HEK293 (cell line): Measurements from ENCODE around the gene METTL8.
A peak's percentile ranks its signal among the peaks of the same experiment; 100 is the strongest.

Experiments
- CTCF ChIA-PET: fragments of 350-600 bp; formaldehyde crosslinking; extraction: SDS; loops from one replicate; lab custom pipeline; 2021; ENCODE audit warnings: antibody characterized with exemption; lab: Yijun Ruan, JAX
- POLR2A ChIA-PET: fragments of 300-600 bp; formaldehyde crosslinking; extraction: SDS; loops from one replicate; lab custom pipeline; 2020; ENCODE audit warnings: antibody characterized with exemption, inconsistent platforms; lab: Yijun Ruan, JAX
- H3K27ac ChIP-seq: fragments of 200-500 bp; sonication (Bioruptor generic); 2 replicates; pipeline ENCODE4 v1.5.1; 2014; ENCODE audit warnings: low read depth, low read length, control low read depth, inconsistent platforms; ENCODE audit errors: extremely low read depth
- H3K36me3 ChIP-seq, 2 experiments: fragments of 200-500 bp in 1 of 2; sonication (Bioruptor generic) in 1 of 2; 1 replicate in 1 of 2; 2 replicates in 1 of 2; pipeline ENCODE4 v1.5.1; 2014 to 2017; ENCODE audit warnings: inconsistent platforms in 2 of 2, low read length in 2 of 2; ENCODE audit not compliant: control insufficient read depth in 2 of 2, insufficient read depth in 1 of 2
- H3K4me1 ChIP-seq: fragments of 200-500 bp; sonication (Bioruptor generic); 2 replicates; pipeline ENCODE4 v1.5.1; 2014; ENCODE audit warnings: mild to moderate bottlenecking, low read length, inconsistent platforms; ENCODE audit not compliant: control insufficient read depth, insufficient read depth
- H3K4me3 ChIP-seq: 2 replicates; pipeline ENCODE4 v1.5.1; 2011; ENCODE audit warnings: low read depth, mild to moderate bottlenecking, control low read depth, low read length, moderate library complexity
- H3K9me3 ChIP-seq: fragments of 200-500 bp; sonication (Bioruptor generic); 2 replicates; pipeline ENCODE4 v1.5.1; 2014; ENCODE audit warnings: low read depth, low read length, inconsistent platforms; ENCODE audit not compliant: control insufficient read depth, insufficient read depth
- CTCF ChIP-seq: fragments of 450-650 bp; formaldehyde crosslinking; IDR thresholded peaks from 2 replicates; pipeline ENCODE4 v1.5.1; 2016; ENCODE audit warnings: missing biosample characterization, missing genetic modification characterization
- GLIS1 ChIP-seq: fragments of 450-650 bp; formaldehyde crosslinking; IDR thresholded peaks from 2 replicates; pipeline ENCODE4 v1.5.1; 2016; ENCODE audit warnings: missing biosample characterization, missing genetic modification characterization
- KLF1 ChIP-seq: fragments of 450-650 bp; formaldehyde crosslinking; IDR thresholded peaks from 2 replicates; pipeline ENCODE4 v1.5.1; 2016; ENCODE audit warnings: missing biosample characterization, missing genetic modification characterization
- KLF7 ChIP-seq: fragments of 450-650 bp; formaldehyde crosslinking; IDR thresholded peaks from 2 replicates; pipeline ENCODE4 v1.5.1; 2016; ENCODE audit warnings: missing biosample characterization, missing genetic modification characterization, borderline replicate concordance
- MZF1 ChIP-seq: fragments of 450-650 bp; formaldehyde crosslinking; IDR thresholded peaks from 2 replicates; pipeline ENCODE4 v1.5.1; 2017; ENCODE audit warnings: missing biosample characterization, missing genetic modification characterization, borderline replicate concordance
- PRDM1 ChIP-seq: fragments of 450-650 bp; formaldehyde crosslinking; IDR thresholded peaks from 2 replicates; pipeline ENCODE4; 2016; ENCODE audit warnings: missing biosample characterization, missing genetic modification characterization
- PRDM10 ChIP-seq: fragments of 450-650 bp; formaldehyde crosslinking; IDR thresholded peaks from 2 replicates; pipeline ENCODE4 v1.5.1; 2016; ENCODE audit warnings: missing biosample characterization, missing genetic modification characterization
- SP7 ChIP-seq: fragments of 450-650 bp; formaldehyde crosslinking; IDR thresholded peaks from 2 replicates; pipeline ENCODE4 v1.5.1; 2016; ENCODE audit warnings: missing biosample characterization, missing genetic modification characterization
- TRIM28 ChIP-seq: IDR thresholded peaks from 2 replicates; pipeline ENCODE4 v1.6.1; 2011; ENCODE audit warnings: low read length, control low read depth, borderline replicate concordance
- TSHZ1 ChIP-seq: fragments of 450-650 bp; formaldehyde crosslinking; IDR thresholded peaks from 2 replicates; pipeline ENCODE4 v1.5.1; 2016; ENCODE audit warnings: missing biosample characterization, missing genetic modification characterization, borderline replicate concordance
- ZBTB10 ChIP-seq: fragments of 450-650 bp; formaldehyde crosslinking; IDR thresholded peaks from 2 replicates; pipeline ENCODE4 v1.5.1; 2016; ENCODE audit warnings: missing biosample characterization, missing genetic modification characterization
- ZBTB20 ChIP-seq: fragments of 450-650 bp; formaldehyde crosslinking; IDR thresholded peaks from 2 replicates; pipeline ENCODE4 v1.5.1; 2016; ENCODE audit warnings: missing biosample characterization, missing genetic modification characterization
- ZBTB48 ChIP-seq: fragments of 450-650 bp; formaldehyde crosslinking; IDR thresholded peaks from 2 replicates; pipeline ENCODE4 v1.5.1; 2016; ENCODE audit warnings: missing biosample characterization, missing genetic modification characterization
- ZIC2 ChIP-seq: fragments of 450-650 bp; formaldehyde crosslinking; IDR thresholded peaks from 2 replicates; pipeline ENCODE4 v1.5.1; 2016; ENCODE audit warnings: missing biosample characterization, missing genetic modification characterization
- ZNF10 ChIP-seq: fragments of 450-650 bp; formaldehyde crosslinking; IDR thresholded peaks from 2 replicates; pipeline ENCODE4 v1.5.1; 2017; ENCODE audit warnings: missing biosample characterization, missing genetic modification characterization
- ZNF146 ChIP-seq: fragments of 450-650 bp; formaldehyde crosslinking; IDR thresholded peaks from 2 replicates; pipeline ENCODE4 v1.5.1; 2016; ENCODE audit warnings: missing biosample characterization, missing genetic modification characterization
- ZNF223 ChIP-seq: fragments of 450-650 bp; formaldehyde crosslinking; IDR thresholded peaks from 2 replicates; pipeline ENCODE4 v1.5.1; 2016; ENCODE audit warnings: missing biosample characterization, missing genetic modification characterization
- ZNF335 ChIP-seq: fragments of 450-650 bp; formaldehyde crosslinking; conservative IDR thresholded peaks from 2 replicates; pipeline ENCODE4 v1.5.1; 2016; ENCODE audit warnings: missing biosample characterization, missing genetic modification characterization
- ZNF362 ChIP-seq: fragments of 450-650 bp; formaldehyde crosslinking; IDR thresholded peaks from 2 replicates; pipeline ENCODE4 v1.5.1; 2016; ENCODE audit warnings: missing biosample characterization, missing genetic modification characterization
- ZNF366 ChIP-seq: fragments of 450-650 bp; formaldehyde crosslinking; conservative IDR thresholded peaks from 2 replicates; pipeline ENCODE4 v1.5.1; 2016; ENCODE audit warnings: missing biosample characterization, missing genetic modification characterization
- ZNF398 ChIP-seq: fragments of 450-650 bp; formaldehyde crosslinking; IDR thresholded peaks from 2 replicates; pipeline ENCODE4 v1.5.1; 2017; ENCODE audit warnings: missing biosample characterization, missing genetic modification characterization
- ZNF664 ChIP-seq: fragments of 450-650 bp; formaldehyde crosslinking; IDR thresholded peaks from 2 replicates; pipeline ENCODE4 v1.5.1; 2016; ENCODE audit warnings: missing biosample characterization, missing genetic modification characterization

Gene METTL8

GRCh38 chr2:171433763-171434012, at the start of gene METTL8:
Gene METTL8, minus strand, starts transcription at chr2:171433990. Its CDS starts 41,805 bp downstream, at chr2:171392185.
- peak within 1 kb of the TSS; percentile 93 for H3K27ac ChIP-seq
- TF ChIP-seq ZBTB10 (tag by site-specific recombination) (0 out of 2 replicates have a peak, but pooled peaks have one; percentile 64), PRDM1 (tag by site-specific recombination) (peak; percentile 64), KLF1 (tag by site-specific recombination) (0 out of 2 replicates have a peak, but pooled peaks have one; percentile 27), ZNF398 (peak; percentile 68), ZNF366 (tag by site-specific recombination) (peak; percentile 67), ZBTB20 (peak; percentile 95; the same call in 1 of the 2 replicates), CTCF (tag by site-specific recombination) (peak; percentile 100), SP7 (tag by site-specific recombination) (0 out of 2 replicates have a peak, but pooled peaks have one; percentile 20), KLF7 (no peak), ZBTB48 (tag by site-specific recombination) (peak; percentile 98), PRDM10 (tag by site-specific recombination) (peak; percentile 85), MZF1 (tag by site-specific recombination) (peak; percentile 79; the same call in 1 of the 2 replicates), ZNF146 (no peak), ZNF335 (tag by site-specific recombination) (peak; percentile 52; the same call in 1 of the 2 replicates), ZNF362 (tag by site-specific recombination) (no peak), TRIM28 (0 out of 2 replicates have a peak, but pooled peaks have one; percentile 15), ZNF10 (tag by site-specific recombination) (0 out of 2 replicates have a peak, but pooled peaks have one; percentile 28), TSHZ1 (tag by site-specific recombination) (no peak), GLIS1 (tag by site-specific recombination) (peak; percentile 78), ZNF664 (no peak), ZIC2 (tag by site-specific recombination) (peak; percentile 42), ZNF223 (tag by site-specific recombination) (no peak)
- ChIA-PET POLR2A (interaction anchor here (0.7 to 1.5 kb wide), 4 partner anchors 17 to 86 kb away, joined by 3 to 5 read pairs (median 4); no protein-coding TSS in a partner anchor), CTCF (interaction anchor here (0.9 to 2.1 kb wide), 2 partner anchors 17 to 88 kb away, joined by 3 to 9 read pairs; no protein-coding TSS in a partner anchor)
- no peaks in the 10 kb centered on the region for H3K4me1 ChIP-seq
- peaks cover 20 to 44% of the 10 kb centered on the region in 2 experiments for H3K36me3 ChIP-seq
- no peaks in the 10 kb centered on the region for H3K9me3 ChIP-seq
- H3K4me3 ChIP-seq = peak within 1 kb of the TSS; percentile 81
